ENCODE data around the gene MT1A. TPM values are rescaled to one million over a fixed set of nuclear protein-coding genes. Genes with fewer than 3 reads are reported as not detected.

Gene MT1A
- total RNA-seq, 1 experiment from 2014 or later, result 2.8 TPM

DNA sequence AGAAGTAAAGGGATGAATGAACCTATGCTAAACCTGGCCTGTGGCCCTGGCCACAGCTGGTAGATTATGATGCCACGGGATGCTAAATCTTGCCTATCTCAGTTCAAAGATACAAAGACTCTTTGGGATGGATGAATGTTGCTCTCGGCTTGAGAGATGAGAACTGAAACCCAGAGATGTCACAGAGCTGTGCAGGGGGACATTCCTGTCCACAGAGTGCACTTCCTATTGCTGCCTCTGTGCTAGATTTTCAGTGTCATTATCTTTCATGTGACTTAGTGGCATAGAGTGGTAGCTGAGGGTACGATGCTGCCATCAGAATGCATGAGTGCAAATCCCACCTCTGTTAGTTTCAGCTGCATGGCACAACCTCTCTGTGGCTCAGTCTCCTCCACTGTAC lies 8.3 kb upstream of the MT1A start:
- H3K4me1 Mint-ChIP-seq, result peaks cover 35% of the 10 kb centered on the region
- no peak for TF ChIP-seq SP1 (CRISPR knock-in tag; conservative IDR thresholded peaks at IDR 0.05)
- TF ChIP-seq MYBL2 (CRISPR knock-in tag; IDR thresholded peaks at IDR 0.05), result no peak
- TF ChIP-seq ZBTB43 (CRISPR knock-in tag; IDR thresholded peaks at IDR 0.05), result no peak
- TF ChIP-seq RORB (CRISPR knock-in tag; IDR thresholded peaks at IDR 0.05), result no peak
- TF ChIP-seq, protein P1, sequence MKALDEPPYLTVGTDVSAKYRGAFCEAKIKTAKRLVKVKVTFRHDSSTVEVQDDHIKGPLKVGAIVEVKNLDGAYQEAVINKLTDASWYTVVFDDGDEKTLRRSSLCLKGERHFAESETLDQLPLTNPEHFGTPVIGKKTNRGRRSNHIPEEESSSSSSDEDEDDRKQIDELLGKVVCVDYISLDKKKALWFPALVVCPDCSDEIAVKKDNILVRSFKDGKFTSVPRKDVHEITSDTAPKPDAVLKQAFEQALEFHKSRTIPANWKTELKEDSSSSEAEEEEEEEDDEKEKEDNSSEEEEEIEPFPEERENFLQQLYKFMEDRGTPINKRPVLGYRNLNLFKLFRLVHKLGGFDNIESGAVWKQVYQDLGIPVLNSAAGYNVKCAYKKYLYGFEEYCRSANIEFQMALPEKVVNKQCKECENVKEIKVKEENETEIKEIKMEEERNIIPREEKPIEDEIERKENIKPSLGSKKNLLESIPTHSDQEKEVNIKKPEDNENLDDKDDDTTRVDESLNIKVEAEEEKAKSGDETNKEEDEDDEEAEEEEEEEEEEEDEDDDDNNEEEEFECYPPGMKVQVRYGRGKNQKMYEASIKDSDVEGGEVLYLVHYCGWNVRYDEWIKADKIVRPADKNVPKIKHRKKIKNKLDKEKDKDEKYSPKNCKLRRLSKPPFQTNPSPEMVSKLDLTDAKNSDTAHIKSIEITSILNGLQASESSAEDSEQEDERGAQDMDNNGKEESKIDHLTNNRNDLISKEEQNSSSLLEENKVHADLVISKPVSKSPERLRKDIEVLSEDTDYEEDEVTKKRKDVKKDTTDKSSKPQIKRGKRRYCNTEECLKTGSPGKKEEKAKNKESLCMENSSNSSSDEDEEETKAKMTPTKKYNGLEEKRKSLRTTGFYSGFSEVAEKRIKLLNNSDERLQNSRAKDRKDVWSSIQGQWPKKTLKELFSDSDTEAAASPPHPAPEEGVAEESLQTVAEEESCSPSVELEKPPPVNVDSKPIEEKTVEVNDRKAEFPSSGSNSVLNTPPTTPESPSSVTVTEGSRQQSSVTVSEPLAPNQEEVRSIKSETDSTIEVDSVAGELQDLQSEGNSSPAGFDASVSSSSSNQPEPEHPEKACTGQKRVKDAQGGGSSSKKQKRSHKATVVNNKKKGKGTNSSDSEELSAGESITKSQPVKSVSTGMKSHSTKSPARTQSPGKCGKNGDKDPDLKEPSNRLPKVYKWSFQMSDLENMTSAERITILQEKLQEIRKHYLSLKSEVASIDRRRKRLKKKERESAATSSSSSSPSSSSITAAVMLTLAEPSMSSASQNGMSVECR (CRISPR knock-in tag; IDR thresholded peaks at IDR 0.05; ENCODE audit: borderline replicate concordance), result no peak
- no peak for TF ChIP-seq JUN (CRISPR knock-in tag; IDR thresholded peaks at IDR 0.05)
- TF ChIP-seq NR2C2 (CRISPR knock-in tag; IDR thresholded peaks at IDR 0.05), result no peak
- TF ChIP-seq CDX4 (CRISPR knock-in tag; IDR thresholded peaks at IDR 0.05; ENCODE audit: borderline replicate concordance), result no peak
- no peak for TF ChIP-seq ZNF281 (CRISPR knock-in tag; IDR thresholded peaks at IDR 0.05)
- no peak for TF ChIP-seq USF1 (CRISPR knock-in tag; IDR thresholded peaks at IDR 0.05)
- no peak for TF ChIP-seq ATF2 (CRISPR knock-in tag; IDR thresholded peaks at IDR 0.05; ENCODE audit: borderline replicate concordance, low read depth)
- TF ChIP-seq ELF4 (CRISPR knock-in tag; IDR thresholded peaks at IDR 0.05; ENCODE audit: low read depth), result no peak
- TF ChIP-seq RELA (CRISPR knock-in tag; IDR thresholded peaks at IDR 0.05; ENCODE audit: borderline replicate concordance), result no peak
- no peak for TF ChIP-seq KAT7 (CRISPR knock-in tag; IDR thresholded peaks at IDR 0.05; ENCODE audit: borderline replicate concordance)
- no peak for TF ChIP-seq ZNF423 (CRISPR knock-in tag; IDR thresholded peaks at IDR 0.05)
- TF ChIP-seq MLX (CRISPR knock-in tag; IDR thresholded peaks at IDR 0.05), result no peak
- TF ChIP-seq ZNF219 (CRISPR knock-in tag; IDR thresholded peaks at IDR 0.05; ENCODE audit: borderline replicate concordance), result no peak
- DNase-seq (ENCODE audit: low spot score), result no peak
- H3K4me3 Mint-ChIP-seq, result no peak overlapping the region
- peaks cover 6% of the 10 kb centered on the region; the same call in 1 of the 2 replicates for H3K36me3 Mint-ChIP-seq
- no peak for ATAC-seq
- H3K27ac Mint-ChIP-seq, result no peak overlapping the region
- H3K27me3 Mint-ChIP-seq (ENCODE audit: low read depth), result peaks cover 100% of the 10 kb centered on the region
- ChIA-PET CTCF (interaction anchor here (2.2 kb wide), 1 partner anchor 29 kb away, joined by 10 read pairs; no protein-coding TSS in a partner anchor), POLR2A (interaction anchor here (0.6 kb wide), 1 partner anchor 14 kb away, joined by 3 read pairs; no protein-coding TSS in a partner anchor)
- H3K9me3 Mint-ChIP-seq, result no peaks in the 10 kb centered on the region
